T-helper 2 cell treated with Interferon-gamma antibody and Interleukin-4, amounts not matched to agents 5 μg/mL and 100 μg/mL, for 36 hours (primary cell): ENCODE results near the gene ATP6V0B.

Source experiments
- DNase-seq: peaks from one replicate; pipeline ENCODE4 v3.0.0; 2021; ENCODE audit warnings: low spot score
- H3K27ac Mint-ChIP-seq: one replicate; pipeline ENCODE4 v1.8.0; 2021; ENCODE audit warnings: mild to moderate bottlenecking, mixed read lengths
- H3K27me3 Mint-ChIP-seq: one replicate; pipeline ENCODE4 v1.8.0; 2021; ENCODE audit warnings: low read depth, mixed read lengths
- H3K36me3 Mint-ChIP-seq: one replicate; pipeline ENCODE4 v1.8.0; 2021; ENCODE audit warnings: low read depth, mixed read lengths
- H3K4me1 Mint-ChIP-seq: one replicate; pipeline ENCODE4 v1.8.0; 2021; ENCODE audit warnings: low read depth, mixed read lengths
- H3K4me3 Mint-ChIP-seq: one replicate; pipeline ENCODE4 v1.8.0; 2022; ENCODE audit warnings: mild to moderate bottlenecking, moderate library complexity, mixed read lengths
- H3K9me3 Mint-ChIP-seq: one replicate; pipeline ENCODE4 v1.8.0; 2021; ENCODE audit warnings: mixed read lengths

Gene ATP6V0B

GRCh38 chr1:43974443-43975248, at the start of gene ATP6V0B:
Gene ATP6V0B (plus strand): TSS chr1:43974960. CDS start chr1:43975041, 81 bp downstream.
- no peaks in the 10 kb centered on the region for H3K27me3 Mint-ChIP-seq
- peak within 1 kb of the TSS; percentile 92 for H3K27ac Mint-ChIP-seq
- H3K4me1 Mint-ChIP-seq, result peaks cover 40% of the 10 kb centered on the region
- H3K36me3 Mint-ChIP-seq, result peaks cover 44% of the 10 kb centered on the region
- no peaks in the 10 kb centered on the region for H3K9me3 Mint-ChIP-seq
- peak; percentile 97 for DNase-seq
- peak within 1 kb of the TSS; percentile 88 for H3K4me3 Mint-ChIP-seq

- H3K4me3 Mint-ChIP-seq, result no peak overlapping the region
- no peaks in the 10 kb centered on the region for H3K9me3 Mint-ChIP-seq
- H3K4me1 Mint-ChIP-seq, result no peaks in the 10 kb centered on the region
- H3K36me3 Mint-ChIP-seq, result no peaks in the 10 kb centered on the region
- no peaks in the 10 kb centered on the region for H3K27me3 Mint-ChIP-seq
- no peak overlapping the region for H3K27ac Mint-ChIP-seq
- DNase-seq, result no peak
Observed at GRCh38 chr1:43925846-43926245, 48.9 kb upstream of the ATP6V0B start.

GRCh38 chr1:43930168-43930948, 44.4 kb upstream of the ATP6V0B start:
- Mint-ChIP-seq H3K27me3 (peaks cover 7% of the 10 kb centered on the region), H3K27ac (no peak overlapping the region), H3K4me1 (peaks cover 6% of the 10 kb centered on the region), H3K4me3 (no peak overlapping the region), H3K9me3 (no peaks in the 10 kb centered on the region), H3K36me3 (no peaks in the 10 kb centered on the region)
- DNase-seq, result no peak

- Mint-ChIP-seq H3K27ac (no peak overlapping the region), H3K9me3 (no peaks in the 10 kb centered on the region), H3K36me3 (no peaks in the 10 kb centered on the region), H3K27me3 (peaks cover 10% of the 10 kb centered on the region), H3K4me1 (peaks cover 6% of the 10 kb centered on the region), H3K4me3 (no peak overlapping the region)
- DNase-seq, result no peak
Observed at GRCh38 chr1:43930949-43931275, 43.8 kb upstream of the ATP6V0B start.

GRCh38 chr1:43931711-43932660, 42.8 kb upstream of the ATP6V0B start:
- peaks cover 6% of the 10 kb centered on the region for H3K4me1 Mint-ChIP-seq
- H3K9me3 Mint-ChIP-seq, result no peaks in the 10 kb centered on the region
- H3K36me3 Mint-ChIP-seq, result no peaks in the 10 kb centered on the region
- no peak overlapping the region for H3K27ac Mint-ChIP-seq
- peaks cover 12% of the 10 kb centered on the region for H3K27me3 Mint-ChIP-seq
- DNase-seq, result no peak
- H3K4me3 Mint-ChIP-seq, result no peak overlapping the region

- Mint-ChIP-seq H3K4me3 (no peak overlapping the region), H3K4me1 (peaks cover 6% of the 10 kb centered on the region), H3K27ac (no peak overlapping the region), H3K9me3 (no peaks in the 10 kb centered on the region), H3K36me3 (no peaks in the 10 kb centered on the region), H3K27me3 (peaks cover 12% of the 10 kb centered on the region)
- no peak for DNase-seq
Observed at GRCh38 chr1:43932786-43933385, 41.9 kb upstream of the ATP6V0B start.

GRCh38 chr1:43933386-43934100, 41.2 kb upstream of the ATP6V0B start, which contains the start of gene ARTN:
Gene ARTN (plus strand): TSS chr1:43933801. CDS start chr1:43935657, 1,856 bp downstream.
- Mint-ChIP-seq H3K36me3 (no peaks in the 10 kb centered on the region), H3K4me3 (no peak within 1 kb of the TSS), H3K4me1 (peaks cover 6% of the 10 kb centered on the region), H3K27ac (peak within 1 kb of the TSS; percentile 26), H3K27me3 (peaks cover 12% of the 10 kb centered on the region), H3K9me3 (no peaks in the 10 kb centered on the region)
- DNase-seq, result no peak

- peak; percentile 41 for DNase-seq
- Mint-ChIP-seq H3K27me3 (peaks cover 12% of the 10 kb centered on the region), H3K27ac (peak overlapping the region; percentile 26), H3K36me3 (no peaks in the 10 kb centered on the region), H3K4me1 (peaks cover 6% of the 10 kb centered on the region), H3K9me3 (no peaks in the 10 kb centered on the region), H3K4me3 (no peak overlapping the region)
Observed at GRCh38 chr1:43934101-43934985, 40.4 kb upstream of the ATP6V0B start.

- Mint-ChIP-seq H3K27me3 (peaks cover 12% of the 10 kb centered on the region), H3K9me3 (no peaks in the 10 kb centered on the region), H3K4me1 (peaks cover 8% of the 10 kb centered on the region), H3K36me3 (no peaks in the 10 kb centered on the region), H3K27ac (no peak overlapping the region), H3K4me3 (no peak overlapping the region)
- DNase-seq, result no peak
Observed at GRCh38 chr1:43934986-43935324, 39.8 kb upstream of the ATP6V0B start.

GRCh38 chr1:43935711-43936427, 38.9 kb upstream of the ATP6V0B start:
- Mint-ChIP-seq H3K9me3 (no peaks in the 10 kb centered on the region), H3K4me1 (peaks cover 8% of the 10 kb centered on the region), H3K27me3 (peaks cover 12% of the 10 kb centered on the region), H3K36me3 (no peaks in the 10 kb centered on the region), H3K27ac (no peak overlapping the region), H3K4me3 (peak overlapping the region; percentile 1)
- DNase-seq, result no peak

- Mint-ChIP-seq H3K4me3 (peak overlapping the region; percentile 66), H3K9me3 (no peaks in the 10 kb centered on the region)
- no peak for DNase-seq
Observed at GRCh38 chr1:43936431-43937151, 38.2 kb upstream of the ATP6V0B start.

More at GRCh38 chr1:43936431-43937151, 38.2 kb upstream of the ATP6V0B start:
- Mint-ChIP-seq H3K36me3 (no peaks in the 10 kb centered on the region), H3K4me1 (peaks cover 8% of the 10 kb centered on the region), H3K27me3 (peaks cover 12% of the 10 kb centered on the region), H3K27ac (no peak overlapping the region)
